OCI-LY3 (cell line): ENCODE data around the gene FYB1.

Experiments
- H2AFZ ChIP-seq: fragments of 200-600, 300-600 bp; shearing (Covaris generic); 2 replicates; pipeline ENCODE4 v1.6.0; 2014; ENCODE audit warnings: antibody characterized with exemption, low read depth, low read length
- H3K27ac ChIP-seq: fragments of 200-600, 300-600 bp; sonication (generic); 2 replicates; pipeline ENCODE4 v1.5.1; 2014; ENCODE audit warnings: mild to moderate bottlenecking, low read length, moderate library complexity, mixed read lengths
- H3K27me3 ChIP-seq: fragments of 200-600, 300-600 bp; sonication (generic); 2 replicates; pipeline ENCODE4 v1.6.1; 2014; ENCODE audit warnings: low read depth, low read length, mixed read lengths
- H3K36me3 ChIP-seq: fragments of 200-600, 300-600 bp; sonication (generic); replicated peaks from 2 replicates; pipeline ENCODE3; 2014; ENCODE audit warnings: low read depth, low read length, mixed read lengths
- H3K4me1 ChIP-seq: fragments of 300-600, 200-600 bp; sonication (generic); 2 replicates; pipeline ENCODE4 v1.6.1; 2014; ENCODE audit warnings: low read length, mixed read lengths
- H3K4me2 ChIP-seq: fragments of 200-600, 300-600 bp; sonication (generic); 2 replicates; pipeline ENCODE4 v1.6.1; 2014; ENCODE audit warnings: low read length, mixed read lengths
- H3K4me3 ChIP-seq: fragments of 300-600, 200-600 bp; sonication (generic); 2 replicates; pipeline ENCODE4 v1.5.1; 2014; ENCODE audit warnings: antibody characterized with exemption, mild to moderate bottlenecking, low read length, moderate library complexity
- H3K79me2 ChIP-seq: fragments of 300-600, 200-600 bp; shearing (Covaris generic); 2 replicates; pipeline ENCODE4 v1.6.1; 2014; ENCODE audit warnings: mild to moderate bottlenecking, low read length, mixed read lengths
- H3K9ac ChIP-seq: fragments of 300-600, 200-600 bp; shearing (Covaris generic); 2 replicates; pipeline ENCODE4 v1.6.0; 2014; ENCODE audit warnings: mild to moderate bottlenecking, low read length, moderate library complexity
- H3K9me3 ChIP-seq: fragments of 200-600, 300-600 bp; shearing (Covaris generic); 2 replicates; pipeline ENCODE4 v1.6.1; 2014; ENCODE audit warnings: low read length, mixed read lengths; ENCODE audit not compliant: insufficient read depth
- H4K20me1 ChIP-seq: fragments of 200-600, 300-600 bp; sonication (generic); 2 replicates; pipeline ENCODE4 v1.6.1; 2016; ENCODE audit warnings: low read length, mixed read lengths; ENCODE audit not compliant: insufficient read depth
- EZH2phosphoT487 ChIP-seq: fragments of 200-600 bp; shearing (Covaris generic); IDR thresholded peaks from 2 replicates; pipeline ENCODE4 v1.6.1; 2018; ENCODE audit warnings: antibody characterized with exemption, mixed run types, low read depth
- TF ChIP-seq, protein P1 (sequence below): fragments of 200-600, 300-600 bp; sonication (generic); IDR thresholded peaks from 2 replicates; pipeline ENCODE4 v1.5.1; 2014; ENCODE audit warnings: antibody characterized with exemption, low read length, low read depth

The FYB1 gene

DNA sequence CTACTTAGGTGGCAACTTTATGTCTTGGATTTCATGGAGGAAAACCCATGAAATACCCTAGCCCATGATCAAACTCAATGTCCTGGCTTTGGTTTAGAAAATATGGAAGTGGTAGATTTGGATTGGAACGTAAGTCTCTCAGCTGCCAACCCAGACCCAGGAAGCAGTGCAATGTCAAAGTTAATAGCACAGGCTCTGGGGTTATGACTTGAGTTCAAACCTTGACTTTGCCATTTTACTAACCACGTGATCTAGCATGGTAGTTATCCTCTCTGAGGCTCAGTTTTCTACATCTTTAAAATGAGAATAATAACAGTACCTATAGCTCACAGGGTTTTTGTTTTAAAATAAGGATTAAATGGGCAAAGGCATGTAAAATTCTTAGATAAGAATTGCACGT is 13.8 kb downstream of the FYB1 start:
- Histone ChIP-seq H3K9me3 (no peaks in the 10 kb centered on the region), H4K20me1 (no peaks in the 10 kb centered on the region), H3K4me1 (no peaks in the 10 kb centered on the region), H3K79me2 (no peaks in the 10 kb centered on the region), H3K4me3 (no peak overlapping the region), H3K36me3 (no peaks in the 10 kb centered on the region), H2AFZ (no peak overlapping the region), H3K27me3 (no peaks in the 10 kb centered on the region), H3K27ac (no peak overlapping the region), H3K4me2 (no peak overlapping the region), H3K9ac (no peak overlapping the region)
- TF ChIP-seq, protein P1, sequence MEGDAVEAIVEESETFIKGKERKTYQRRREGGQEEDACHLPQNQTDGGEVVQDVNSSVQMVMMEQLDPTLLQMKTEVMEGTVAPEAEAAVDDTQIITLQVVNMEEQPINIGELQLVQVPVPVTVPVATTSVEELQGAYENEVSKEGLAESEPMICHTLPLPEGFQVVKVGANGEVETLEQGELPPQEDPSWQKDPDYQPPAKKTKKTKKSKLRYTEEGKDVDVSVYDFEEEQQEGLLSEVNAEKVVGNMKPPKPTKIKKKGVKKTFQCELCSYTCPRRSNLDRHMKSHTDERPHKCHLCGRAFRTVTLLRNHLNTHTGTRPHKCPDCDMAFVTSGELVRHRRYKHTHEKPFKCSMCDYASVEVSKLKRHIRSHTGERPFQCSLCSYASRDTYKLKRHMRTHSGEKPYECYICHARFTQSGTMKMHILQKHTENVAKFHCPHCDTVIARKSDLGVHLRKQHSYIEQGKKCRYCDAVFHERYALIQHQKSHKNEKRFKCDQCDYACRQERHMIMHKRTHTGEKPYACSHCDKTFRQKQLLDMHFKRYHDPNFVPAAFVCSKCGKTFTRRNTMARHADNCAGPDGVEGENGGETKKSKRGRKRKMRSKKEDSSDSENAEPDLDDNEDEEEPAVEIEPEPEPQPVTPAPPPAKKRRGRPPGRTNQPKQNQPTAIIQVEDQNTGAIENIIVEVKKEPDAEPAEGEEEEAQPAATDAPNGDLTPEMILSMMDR = no peak
- no peak for TF ChIP-seq EZH2phosphoT487

DNA sequence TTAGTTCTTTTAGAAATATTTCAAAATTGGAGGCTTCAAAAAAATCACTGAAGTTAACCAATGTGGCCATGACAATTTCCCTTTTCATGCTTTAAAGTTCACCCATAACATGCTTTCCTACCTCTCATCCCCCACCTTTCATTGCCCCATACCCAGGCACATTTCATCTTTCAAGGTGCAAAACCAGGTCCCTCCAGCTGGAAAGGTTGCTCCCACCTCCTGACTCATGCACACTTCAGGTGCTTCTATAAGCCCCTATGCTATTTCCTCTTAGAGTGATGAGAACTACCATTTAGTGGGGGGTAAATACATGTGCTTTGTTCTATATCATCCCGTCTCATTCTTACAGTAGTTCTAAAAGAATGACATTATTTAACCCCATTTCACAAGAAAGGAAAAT is 15.4 kb downstream of the FYB1 start:
- H3K9ac ChIP-seq = no peak overlapping the region
- H2AFZ ChIP-seq = no peak overlapping the region
- no peak overlapping the region for H3K27ac ChIP-seq

DNA sequence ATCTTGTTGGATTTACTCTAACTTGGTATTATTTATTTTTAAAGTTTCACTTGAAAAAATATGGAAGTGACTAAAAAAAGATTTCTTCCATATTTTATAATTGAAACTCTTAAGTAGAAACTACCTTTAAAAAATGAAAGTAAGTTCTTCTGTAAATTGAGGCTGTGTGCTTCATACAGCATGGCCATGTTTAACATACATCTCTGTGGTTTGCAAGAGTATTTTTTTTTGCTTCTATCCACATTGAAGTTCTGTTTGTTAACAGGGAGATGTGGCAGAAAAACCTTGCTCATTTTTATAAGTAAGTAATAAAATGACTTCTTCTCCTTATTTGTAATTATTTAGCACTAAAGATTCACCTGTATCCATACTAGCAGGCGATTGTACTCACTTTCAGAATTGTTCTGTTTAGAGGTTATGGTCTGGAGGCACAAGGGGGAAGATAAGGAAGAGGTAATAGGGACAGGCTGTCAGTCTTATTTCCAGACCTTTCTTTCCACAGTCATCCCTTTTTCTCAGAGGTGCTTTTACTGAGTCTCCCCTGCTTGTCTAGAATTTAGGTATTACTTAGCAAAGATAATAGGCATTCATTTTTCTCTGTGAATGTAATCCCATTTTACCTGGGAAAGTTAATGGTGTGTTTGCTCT is 16.0 kb downstream of the FYB1 start:
- H3K9me3 ChIP-seq = no peaks in the 10 kb centered on the region
- no peak for TF ChIP-seq EZH2phosphoT487
- TF ChIP-seq, protein P1 = no peak
- H4K20me1 ChIP-seq = no peaks in the 10 kb centered on the region
- no peak overlapping the region; the same call in 1 of the 2 replicates for H2AFZ ChIP-seq
- no peaks in the 10 kb centered on the region for H3K4me1 ChIP-seq
- H3K27me3 ChIP-seq = no peaks in the 10 kb centered on the region
- no peaks in the 10 kb centered on the region for H3K36me3 ChIP-seq
- no peak overlapping the region for H3K4me3 ChIP-seq
- H3K79me2 ChIP-seq = no peaks in the 10 kb centered on the region
- H3K27ac ChIP-seq = no peak overlapping the region
- H3K9ac ChIP-seq = no peak overlapping the region
- H3K4me2 ChIP-seq = no peak overlapping the region

More for the DNA sequence above, 15.4 kb downstream of the FYB1 start:
- Histone ChIP-seq H3K4me3 (no peak overlapping the region), H3K79me2 (no peaks in the 10 kb centered on the region), H3K9me3 (no peaks in the 10 kb centered on the region), H3K4me2 (no peak overlapping the region), H3K27me3 (no peaks in the 10 kb centered on the region), H4K20me1 (no peaks in the 10 kb centered on the region), H3K36me3 (no peaks in the 10 kb centered on the region), H3K4me1 (no peaks in the 10 kb centered on the region)
- TF ChIP-seq, protein P1 = no peak
- no peak for TF ChIP-seq EZH2phosphoT487

DNA sequence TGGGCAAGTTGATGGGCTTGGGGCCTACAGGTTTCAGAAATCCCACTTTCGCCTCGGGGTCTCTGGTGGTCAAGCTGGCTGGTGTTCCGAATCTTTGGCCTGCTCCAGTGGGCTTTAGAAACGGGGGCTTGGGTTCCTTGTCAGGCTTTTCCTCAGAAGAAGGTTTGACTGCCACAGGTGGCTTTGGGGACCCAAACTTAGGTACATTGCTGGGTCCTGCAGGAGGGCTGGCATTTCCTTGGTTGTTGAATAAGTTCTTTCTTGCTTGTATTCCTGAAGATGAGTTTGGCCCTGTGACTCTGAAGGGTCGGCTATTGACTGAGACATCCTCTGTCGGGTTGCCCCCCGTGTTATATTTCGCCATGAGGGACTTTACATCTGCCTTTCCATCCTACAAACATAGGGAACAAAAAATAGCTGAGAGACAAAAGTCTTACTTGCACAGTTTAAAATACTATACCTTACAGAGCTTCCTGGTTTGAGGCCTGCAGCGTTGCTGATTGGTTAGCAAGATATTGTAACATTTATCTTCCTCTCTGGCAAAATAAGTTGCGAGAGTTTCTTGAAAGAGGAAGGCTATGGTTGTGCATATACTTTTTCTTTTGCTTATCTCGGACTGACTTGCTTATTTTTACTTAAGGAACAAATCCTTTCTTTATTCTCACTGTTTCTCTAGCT is 16.6 kb downstream of the FYB1 start:
- no peak for TF ChIP-seq EZH2phosphoT487
- TF ChIP-seq, protein P1 = no peak
- no peak overlapping the region for H3K4me3 ChIP-seq
- no peaks in the 10 kb centered on the region for H3K79me2 ChIP-seq
- H3K9ac ChIP-seq = no peak overlapping the region
- no peaks in the 10 kb centered on the region for H3K27me3 ChIP-seq
- no peak overlapping the region for H2AFZ ChIP-seq
- H3K4me2 ChIP-seq = no peak overlapping the region
- H3K27ac ChIP-seq = no peak overlapping the region
- no peaks in the 10 kb centered on the region for H4K20me1 ChIP-seq
- H3K4me1 ChIP-seq = no peaks in the 10 kb centered on the region
- H3K36me3 ChIP-seq = no peaks in the 10 kb centered on the region
- no peaks in the 10 kb centered on the region for H3K9me3 ChIP-seq
